HG03103 (cell line): ENCODE measurements around the gene DYNLL1.

Experiments used
- ATAC-seq: cut with Tn5 transposase; IDR thresholded peaks from one replicate; pipeline ENCODE4 v1.9.1; 2021; ENCODE audit warnings: low read depth; ENCODE audit not compliant: unreplicated experiment

The DYNLL1 gene

GRCh38 chr12:120546050-120546386 lies 50.1 kb downstream of the DYNLL1 start:
- ATAC-seq = no peak
